HCT116 (cell line): ENCODE measurements around the gene MAP3K3. TPM values are rescaled to one million over a fixed set of nuclear protein-coding genes. Genes with fewer than 3 reads are reported as not detected.

Source experiments
- ATAC-seq: fragments of 200-7000 bp; cut with Tn5 transposase; 2 replicates; pipeline ENCODE4 v1.9.1; 2020; ENCODE audit warnings: mild to moderate bottlenecking, moderate library complexity
- Bru-seq: library from RNA; stranded (reverse); fragments of 400-500 nt; gene quantifications from one replicate; lab custom pipeline; 2021; lab: Mats Ljungman, UMichigan
- BruChase-seq, 2 experiments: library from RNA; stranded (reverse); fragments of 400-500 nt; gene quantifications; one replicate each; lab custom pipeline; 2021; lab: Mats Ljungman, UMichigan
- BruUV-seq: library from RNA; stranded (reverse); fragments of 400-500 nt; replicated peaks from 2 replicates; lab custom pipeline; 2021; lab: Mats Ljungman, UMichigan
- CTCF ChIA-PET: fragments of 300-600 bp; sonication (Branson Sonifier 250); formaldehyde crosslinking; loops from one replicate; lab custom pipeline; 2021; ENCODE audit warnings: antibody characterized with exemption; lab: Charles Lee
- POLR2A ChIA-PET: fragments of 300-600, 350-600 bp; sonication (Branson Sonifier 250); formaldehyde crosslinking; loops from one replicate; lab custom pipeline; 2021; ENCODE audit warnings: antibody characterized with exemption; lab: Charles Lee
- RAD21 ChIA-PET, 2 experiments: fragments of 300-600 bp; sonication (Branson Sonifier 250); formaldehyde crosslinking; loops; one replicate each; lab custom pipeline; 2023; ENCODE audit warnings: low total read pairs in 2 of 2; ENCODE audit not compliant: uncharacterized antibody in 2 of 2, unreplicated experiment in 2 of 2, low non-redundant PET in 1 of 2; lab: Charles Lee
- DNase-seq: peaks from one replicate; pipeline ENCODE4 v3.0.0-alpha.2; 2010; ENCODE audit warnings: low read depth, low spot score
- H2AFZ ChIP-seq: fragments of 200-600 bp; shearing (Covaris generic), sonication (generic); 2 replicates; pipeline ENCODE4 v1.6.1; 2017; ENCODE audit warnings: low read depth, mixed run types, mixed read lengths, antibody characterized with exemption, low read length; ENCODE audit not compliant: poor library complexity, severe bottlenecking
- H3K27ac ChIP-seq: 2 replicates; pipeline ENCODE4 v1.5.1; 2012; ENCODE audit warnings: low read depth, low read length
- H3K27me3 ChIP-seq: fragments of 200-600 bp; sonication (generic); 2 replicates; pipeline ENCODE4 v1.6.1; 2016; ENCODE audit warnings: mixed run types, low read length, mixed read lengths; ENCODE audit not compliant: insufficient read depth
- H3K36me3 ChIP-seq, 2 experiments: fragments of 200-500 bp in 1 of 2; fragments of 200-600 bp in 1 of 2; sonication (Bioruptor generic) in 1 of 2; sonication (generic) in 1 of 2; 2 replicates each; pipeline versions ENCODE4 v1.5.1 to v1.6.1; 2014 to 2016; ENCODE audit warnings: low read length in 2 of 2, inconsistent platforms in 1 of 2, mixed read lengths in 1 of 2, mixed run types in 1 of 2; ENCODE audit not compliant: insufficient read depth in 2 of 2, control insufficient read depth in 1 of 2
- H3K4me1 ChIP-seq, 2 experiments: fragments of 200-600 bp in 1 of 2; sonication (generic) in 1 of 2; 2 replicates each; pipeline versions ENCODE4 v1.5.1 to v1.6.1; 2012 to 2017; ENCODE audit warnings: low read length in 2 of 2, inconsistent platforms in 1 of 2, mild to moderate bottlenecking in 1 of 2, mixed read lengths in 1 of 2, mixed run types in 1 of 2, moderate library complexity in 1 of 2; ENCODE audit not compliant: insufficient read depth in 2 of 2, control insufficient read depth in 1 of 2
- H3K4me2 ChIP-seq: fragments of 200-600 bp; sonication (generic); 2 replicates; pipeline ENCODE4 v1.6.1; 2017; ENCODE audit warnings: mixed run types, low read length, mixed read lengths
- H3K4me3 ChIP-seq, 2 experiments: fragments of 200-600 bp in 1 of 2; sonication (generic) in 1 of 2; replicated peaks in 1 of 2; 2 replicates each; pipeline ENCODE4 v1.5.1; 2011 to 2016; ENCODE audit warnings: low read length in 2 of 2, control low read depth in 1 of 2, low read depth in 1 of 2, mild to moderate bottlenecking in 1 of 2, mixed read lengths in 1 of 2, mixed run types in 1 of 2
- H3K79me2 ChIP-seq: fragments of 200-600 bp; sonication (generic); 2 replicates; pipeline ENCODE4 v1.6.1; 2017; ENCODE audit warnings: mild to moderate bottlenecking, mixed run types, low read length, moderate library complexity, mixed read lengths; ENCODE audit not compliant: insufficient read depth
- H3K9ac ChIP-seq: fragments of 200-600 bp; sonication (generic); 2 replicates; pipeline ENCODE4 v1.6.1; 2016; ENCODE audit warnings: low read length, mixed read lengths
- H3K9me2 ChIP-seq: fragments of 200-600 bp; sonication (generic), shearing (Covaris generic); 2 replicates; pipeline ENCODE4 v1.6.1; 2017; ENCODE audit warnings: mixed run types, mild to moderate bottlenecking, moderate library complexity; ENCODE audit not compliant: insufficient read depth
- H3K9me3 ChIP-seq, 2 experiments: fragments of 200-500 bp in 1 of 2; fragments of 200-600 bp in 1 of 2; sonication (Bioruptor generic) in 1 of 2; sonication (generic) in 1 of 2; 2 replicates each; pipeline ENCODE4 v1.6.1; 2014 to 2017; ENCODE audit warnings: low read length in 2 of 2, mixed read lengths in 2 of 2, inconsistent platforms in 1 of 2, low read depth in 1 of 2, mild to moderate bottlenecking in 1 of 2, mixed run types in 1 of 2, moderate library complexity in 1 of 2; ENCODE audit not compliant: control insufficient read depth in 1 of 2, insufficient read depth in 1 of 2
- H4K20me1 ChIP-seq: fragments of 200-600 bp; sonication (generic), shearing (Covaris generic); 2 replicates; pipeline ENCODE4 v1.6.1; 2017; ENCODE audit warnings: mixed run types, mild to moderate bottlenecking, moderate library complexity; ENCODE audit not compliant: insufficient read depth
- CBX3 ChIP-seq: IDR thresholded peaks from 2 replicates; pipeline ENCODE4 v1.6.1; 2012; ENCODE audit warnings: low read depth
- EGR1 ChIP-seq: IDR thresholded peaks from 2 replicates; pipeline ENCODE4 v1.6.1; 2012; ENCODE audit warnings: low read depth
- ELF1 ChIP-seq: IDR thresholded peaks from 2 replicates; pipeline ENCODE4 v1.6.1; 2012; ENCODE audit warnings: low read depth, borderline replicate concordance
- EZH2 ChIP-seq: fragments of 200-600 bp; sonication (generic); IDR thresholded peaks from 2 replicates; pipeline ENCODE4 v1.6.1; 2017; ENCODE audit warnings: antibody characterized with exemption, mixed run types
- FOSL1 ChIP-seq: IDR thresholded peaks from 2 replicates; pipeline ENCODE4 v1.6.1; 2012; ENCODE audit warnings: low read depth
- JUND ChIP-seq: IDR thresholded peaks from 2 replicates; pipeline ENCODE4 v1.6.1; 2012
- POLR2A ChIP-seq: IDR thresholded peaks from 2 replicates; pipeline ENCODE4 v1.7.0; 2011; ENCODE audit warnings: borderline replicate concordance; ENCODE audit not compliant: insufficient read depth, insufficient read length; ENCODE audit errors: extremely low read depth
- POLR2AphosphoS5 ChIP-seq: IDR thresholded peaks from 2 replicates; pipeline ENCODE4 v1.6.1; 2011; ENCODE audit warnings: mild to moderate bottlenecking, low read depth, low read length, moderate library complexity
- RAD21 ChIP-seq: IDR thresholded peaks from 2 replicates; pipeline ENCODE4 v1.6.1; 2012; ENCODE audit warnings: low read depth, mild to moderate bottlenecking
- SIN3A ChIP-seq: IDR thresholded peaks from 2 replicates; pipeline ENCODE4 v1.6.1; 2012; ENCODE audit warnings: low read depth
- SRF ChIP-seq: IDR thresholded peaks from 2 replicates; pipeline ENCODE4 v1.6.1; 2012; ENCODE audit warnings: low read depth
- TCF7L2 ChIP-seq: IDR thresholded peaks from 2 replicates; pipeline ENCODE4 v1.7.0; 2011; ENCODE audit warnings: borderline replicate concordance, inconsistent platforms; ENCODE audit not compliant: insufficient read depth, insufficient read length; ENCODE audit errors: extremely low read depth
- YY1 ChIP-seq: IDR thresholded peaks from 2 replicates; pipeline ENCODE4 v1.6.1; 2011; ENCODE audit warnings: low read length, low read depth, moderate library complexity, mild to moderate bottlenecking; ENCODE audit not compliant: insufficient replicate concordance; ENCODE audit errors: extremely low read depth
- ZFX ChIP-seq: fragments of 450-650 bp; IDR thresholded peaks from 2 replicates; pipeline ENCODE4 v1.6.1; 2017
- ZNF274 ChIP-seq: fragments of 200-500 bp; sonication (Bioruptor generic); IDR thresholded peaks from 2 replicates; pipeline ENCODE4 v1.6.1; 2014; ENCODE audit warnings: mild to moderate bottlenecking, low read depth, low read length, inconsistent platforms
- intact Hi-C: fragments of 100-400 bp; cut with micrococcal nuclease; formaldehyde crosslinking; loops from 2 replicates; pipeline ENCODE4 v1.10.0; 2022
- long read RNA-seq: library from polyadenylated mRNA; unstranded; transcript quantifications from one replicate; pipeline ENCODE4 v2.0.0, GENCODE V29; 2021; ENCODE audit not compliant: unreplicated experiment
- polyA plus RNA-seq: library from polyadenylated mRNA; unstranded; fragments of >200 nt; gene quantifications from 2 replicates; pipeline ENCODE4 v1.2.1, GENCODE V29; 2012; ENCODE audit warnings: missing spikeins
- total RNA-seq: library from RNA; stranded (reverse); gene quantifications from one replicate; pipeline ENCODE4 v1.2.1, GENCODE V29; 2021; ENCODE audit not compliant: unreplicated experiment
- TF ChIP-seq, protein P1 (sequence below): IDR thresholded peaks from 2 replicates; pipeline ENCODE4 v1.6.1; 2012; ENCODE audit warnings: low read depth
- TF ChIP-seq, protein P2 (sequence below): IDR thresholded peaks from 2 replicates; pipeline ENCODE4 v1.6.1; 2012
- TF ChIP-seq, protein P3 (sequence below): IDR thresholded peaks from 2 replicates; pipeline ENCODE4 v1.6.1; 2012
- TF ChIP-seq, protein P4 (sequence below), 3 experiments: fragments of 200-600 bp in 1 of 3; sonication (generic) in 1 of 3; IDR thresholded peaks in 2 of 3; conservative IDR thresholded peaks in 1 of 3; 2 replicates each; pipeline ENCODE4 v1.5.1; 2012 to 2017; ENCODE audit warnings: low read depth in 2 of 3, low read length in 2 of 3, antibody characterized with exemption in 1 of 3, borderline replicate concordance in 1 of 3, control low read depth in 1 of 3, mild to moderate bottlenecking in 1 of 3, mixed read lengths in 1 of 3, mixed run types in 1 of 3, moderate library complexity in 1 of 3; ENCODE audit not compliant: insufficient read depth in 1 of 3

The MAP3K3 gene
- total RNA-seq (18.5 TPM), Bru-seq, nascent RNA (percentile 59 among the genes with signal in this experiment), BruChase-seq, experiment 1, labeled RNA remaining after a 6-hour chase (percentile 56 among the genes with signal in this experiment), BruChase-seq, experiment 2, labeled RNA remaining after a 2-hour chase (percentile 57 among the genes with signal in this experiment)
- 14.2 and 14.5 TPM in 2 replicates for polyA plus RNA-seq
- long read RNA-seq, full-length matches to known transcripts, result 16 of 36 reads
- long read RNA-seq, partial matches to known transcripts, result 7 of 36 reads
- long read RNA-seq, other reads (novel, unspliced or antisense), result 13 of 36 reads

DNA sequence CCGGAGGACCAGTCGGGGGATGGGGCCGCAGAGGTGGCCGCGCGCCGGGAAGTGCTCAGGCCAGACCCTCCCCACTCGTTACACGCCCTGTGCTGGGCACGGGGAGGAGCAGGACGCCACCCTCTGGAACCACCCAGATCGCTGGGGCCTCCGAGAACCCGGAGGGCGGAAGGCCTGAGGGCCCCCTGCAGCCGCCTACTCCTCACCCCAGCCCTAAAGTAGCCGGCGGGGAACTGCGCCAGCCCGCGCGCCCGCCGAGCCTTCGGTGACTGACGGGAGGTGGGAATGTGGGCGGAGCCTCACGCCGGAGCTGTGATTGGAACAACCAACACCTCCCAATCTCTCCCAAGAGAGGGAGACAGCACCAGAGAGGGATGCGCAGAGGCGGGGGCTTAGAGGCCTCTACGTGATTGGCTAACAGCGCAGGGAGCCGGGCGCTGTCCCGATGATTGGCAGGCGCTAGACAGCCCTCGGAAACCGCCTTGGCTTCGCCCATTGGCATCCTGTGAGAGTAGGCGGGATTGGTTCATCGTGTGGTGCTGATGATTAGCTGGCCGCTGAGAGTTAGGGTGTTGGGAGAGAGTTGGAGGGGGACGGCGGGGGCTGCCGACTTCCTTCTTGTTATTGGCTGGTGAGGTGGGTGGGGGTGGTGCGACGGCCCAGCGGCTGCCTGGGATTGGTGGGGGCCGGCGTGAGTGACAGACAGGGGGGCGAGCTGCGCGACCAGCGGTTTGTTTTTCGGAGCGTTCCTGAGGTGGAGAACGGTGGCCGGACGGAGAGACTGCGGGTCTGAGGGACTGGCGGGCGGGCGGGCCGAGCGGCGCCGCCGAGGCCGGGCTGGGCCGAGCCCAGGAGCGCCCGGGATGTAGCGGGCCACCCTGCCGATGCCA lies at the start of gene MAP3K3:
MAP3K3 (plus strand) TSS at position 734 of the 890 bp plus-strand sequence. CDS start 343 bp downstream, outside the sequence.
- H3K4me2 ChIP-seq, result peak within 1 kb of the TSS; percentile 85
- H4K20me1 ChIP-seq, result no peaks in the 10 kb centered on the region
- no TSS peak for BruUV-seq
- peak within 1 kb of the TSS; percentile 10 for H2AFZ ChIP-seq
- DNase-seq (peak; percentile 100), ATAC-seq (peak; percentile 89)
- intact Hi-C loops, result loop anchor here (2.0 to 5.0 kb wide), 2 partner anchors 175 to 220 kb away; partner anchors contain the start of genes CYB561 and SMARCD2
- peak within 1 kb of the TSS; percentile 80 for H3K4me3 ChIP-seq
- RAD21 ChIA-PET, result interaction anchor here (0.6 to 1.4 kb wide), 9 partner anchors 10 to 394 kb away, joined by 3 to 10 read pairs (median 4); no protein-coding TSS in a partner anchor
- peak within 1 kb of the TSS; percentile 67 for H3K27ac ChIP-seq
- peaks cover 14% of the 10 kb centered on the region for H3K79me2 ChIP-seq
- no peaks in the 10 kb centered on the region for H3K36me3 ChIP-seq
- no peaks in the 10 kb centered on the region for H3K27me3 ChIP-seq
- no peaks in the 10 kb centered on the region for H3K9me2 ChIP-seq
- POLR2A ChIA-PET, result interaction anchor here (0.6 to 1.7 kb wide), 21 partner anchors 9 to 196 kb away, joined by 3 to 17 read pairs (median 4); partner anchors contain the start of gene TACO1
- CTCF ChIA-PET, result interaction anchor here (0.7 to 4.9 kb wide), 7 partner anchors 10 to 215 kb away, joined by 3 to 71 read pairs (median 6); no protein-coding TSS in a partner anchor
- peak within 1 kb of the TSS; percentile 66 for H3K9ac ChIP-seq
- H3K9me3 ChIP-seq, result no peaks in the 10 kb centered on the region
- peaks cover 12 to 18% of the 10 kb centered on the region in 2 experiments; a peak in 3 of 4 replicates for H3K4me1 ChIP-seq
- TF ChIP-seq, protein P1, sequence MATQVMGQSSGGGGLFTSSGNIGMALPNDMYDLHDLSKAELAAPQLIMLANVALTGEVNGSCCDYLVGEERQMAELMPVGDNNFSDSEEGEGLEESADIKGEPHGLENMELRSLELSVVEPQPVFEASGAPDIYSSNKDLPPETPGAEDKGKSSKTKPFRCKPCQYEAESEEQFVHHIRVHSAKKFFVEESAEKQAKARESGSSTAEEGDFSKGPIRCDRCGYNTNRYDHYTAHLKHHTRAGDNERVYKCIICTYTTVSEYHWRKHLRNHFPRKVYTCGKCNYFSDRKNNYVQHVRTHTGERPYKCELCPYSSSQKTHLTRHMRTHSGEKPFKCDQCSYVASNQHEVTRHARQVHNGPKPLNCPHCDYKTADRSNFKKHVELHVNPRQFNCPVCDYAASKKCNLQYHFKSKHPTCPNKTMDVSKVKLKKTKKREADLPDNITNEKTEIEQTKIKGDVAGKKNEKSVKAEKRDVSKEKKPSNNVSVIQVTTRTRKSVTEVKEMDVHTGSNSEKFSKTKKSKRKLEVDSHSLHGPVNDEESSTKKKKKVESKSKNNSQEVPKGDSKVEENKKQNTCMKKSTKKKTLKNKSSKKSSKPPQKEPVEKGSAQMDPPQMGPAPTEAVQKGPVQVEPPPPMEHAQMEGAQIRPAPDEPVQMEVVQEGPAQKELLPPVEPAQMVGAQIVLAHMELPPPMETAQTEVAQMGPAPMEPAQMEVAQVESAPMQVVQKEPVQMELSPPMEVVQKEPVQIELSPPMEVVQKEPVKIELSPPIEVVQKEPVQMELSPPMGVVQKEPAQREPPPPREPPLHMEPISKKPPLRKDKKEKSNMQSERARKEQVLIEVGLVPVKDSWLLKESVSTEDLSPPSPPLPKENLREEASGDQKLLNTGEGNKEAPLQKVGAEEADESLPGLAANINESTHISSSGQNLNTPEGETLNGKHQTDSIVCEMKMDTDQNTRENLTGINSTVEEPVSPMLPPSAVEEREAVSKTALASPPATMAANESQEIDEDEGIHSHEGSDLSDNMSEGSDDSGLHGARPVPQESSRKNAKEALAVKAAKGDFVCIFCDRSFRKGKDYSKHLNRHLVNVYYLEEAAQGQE, result no peak
- TF ChIP-seq POLR2AphosphoS5, result peak; percentile 98
- peak; percentile 82 for TF ChIP-seq ZFX
- TF ChIP-seq, protein P2, sequence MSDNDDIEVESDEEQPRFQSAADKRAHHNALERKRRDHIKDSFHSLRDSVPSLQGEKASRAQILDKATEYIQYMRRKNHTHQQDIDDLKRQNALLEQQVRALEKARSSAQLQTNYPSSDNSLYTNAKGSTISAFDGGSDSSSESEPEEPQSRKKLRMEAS, result 0 out of 2 replicates have a peak, but pooled peaks have one; percentile 26
- TF ChIP-seq JUND, result no peak
- no peak for TF ChIP-seq FOSL1
- TF ChIP-seq, protein P3, sequence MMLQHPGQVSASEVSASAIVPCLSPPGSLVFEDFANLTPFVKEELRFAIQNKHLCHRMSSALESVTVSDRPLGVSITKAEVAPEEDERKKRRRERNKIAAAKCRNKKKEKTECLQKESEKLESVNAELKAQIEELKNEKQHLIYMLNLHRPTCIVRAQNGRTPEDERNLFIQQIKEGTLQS, result no peak
- TF ChIP-seq TCF7L2, result no peak
- no peak for TF ChIP-seq ELF1
- TF ChIP-seq POLR2A, result peak; percentile 94
- TF ChIP-seq EGR1, result peak; percentile 69
- no peak for TF ChIP-seq RAD21
- TF ChIP-seq EZH2, result no peak
- peak; percentile 88 for TF ChIP-seq SIN3A
- no peak for TF ChIP-seq ZNF274
- TF ChIP-seq CBX3, result no peak
- TF ChIP-seq SRF, result no peak
- TF ChIP-seq, protein P4, sequence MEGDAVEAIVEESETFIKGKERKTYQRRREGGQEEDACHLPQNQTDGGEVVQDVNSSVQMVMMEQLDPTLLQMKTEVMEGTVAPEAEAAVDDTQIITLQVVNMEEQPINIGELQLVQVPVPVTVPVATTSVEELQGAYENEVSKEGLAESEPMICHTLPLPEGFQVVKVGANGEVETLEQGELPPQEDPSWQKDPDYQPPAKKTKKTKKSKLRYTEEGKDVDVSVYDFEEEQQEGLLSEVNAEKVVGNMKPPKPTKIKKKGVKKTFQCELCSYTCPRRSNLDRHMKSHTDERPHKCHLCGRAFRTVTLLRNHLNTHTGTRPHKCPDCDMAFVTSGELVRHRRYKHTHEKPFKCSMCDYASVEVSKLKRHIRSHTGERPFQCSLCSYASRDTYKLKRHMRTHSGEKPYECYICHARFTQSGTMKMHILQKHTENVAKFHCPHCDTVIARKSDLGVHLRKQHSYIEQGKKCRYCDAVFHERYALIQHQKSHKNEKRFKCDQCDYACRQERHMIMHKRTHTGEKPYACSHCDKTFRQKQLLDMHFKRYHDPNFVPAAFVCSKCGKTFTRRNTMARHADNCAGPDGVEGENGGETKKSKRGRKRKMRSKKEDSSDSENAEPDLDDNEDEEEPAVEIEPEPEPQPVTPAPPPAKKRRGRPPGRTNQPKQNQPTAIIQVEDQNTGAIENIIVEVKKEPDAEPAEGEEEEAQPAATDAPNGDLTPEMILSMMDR (IDR thresholded peaks at IDR 0.05 in 2 of 3, conservative IDR thresholded peaks at IDR 0.05 in 1 of 3; ENCODE audit: borderline replicate concordance in 1 of 3, insufficient read depth in 1 of 3, low read depth in 2 of 3, low read length in 2 of 3), result 0 out of 6 replicates have a peak, but pooled peaks of 1 of the 3 experiments have one; percentile 10
- TF ChIP-seq YY1, result no peak
